ENCODE data around the gene ZNF512.

- TF ChIP-seq, protein P1, sequence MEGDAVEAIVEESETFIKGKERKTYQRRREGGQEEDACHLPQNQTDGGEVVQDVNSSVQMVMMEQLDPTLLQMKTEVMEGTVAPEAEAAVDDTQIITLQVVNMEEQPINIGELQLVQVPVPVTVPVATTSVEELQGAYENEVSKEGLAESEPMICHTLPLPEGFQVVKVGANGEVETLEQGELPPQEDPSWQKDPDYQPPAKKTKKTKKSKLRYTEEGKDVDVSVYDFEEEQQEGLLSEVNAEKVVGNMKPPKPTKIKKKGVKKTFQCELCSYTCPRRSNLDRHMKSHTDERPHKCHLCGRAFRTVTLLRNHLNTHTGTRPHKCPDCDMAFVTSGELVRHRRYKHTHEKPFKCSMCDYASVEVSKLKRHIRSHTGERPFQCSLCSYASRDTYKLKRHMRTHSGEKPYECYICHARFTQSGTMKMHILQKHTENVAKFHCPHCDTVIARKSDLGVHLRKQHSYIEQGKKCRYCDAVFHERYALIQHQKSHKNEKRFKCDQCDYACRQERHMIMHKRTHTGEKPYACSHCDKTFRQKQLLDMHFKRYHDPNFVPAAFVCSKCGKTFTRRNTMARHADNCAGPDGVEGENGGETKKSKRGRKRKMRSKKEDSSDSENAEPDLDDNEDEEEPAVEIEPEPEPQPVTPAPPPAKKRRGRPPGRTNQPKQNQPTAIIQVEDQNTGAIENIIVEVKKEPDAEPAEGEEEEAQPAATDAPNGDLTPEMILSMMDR (IDR thresholded peaks at IDR 0.05), result no peak
- no peak for TF ChIP-seq POLR2A (IDR thresholded peaks at IDR 0.05)
- TF ChIP-seq POLR2AphosphoS5 (IDR thresholded peaks at IDR 0.05), result no peak
Observed at GRCh38 chr2:27588308-27588707, 5.5 kb downstream of the ZNF512 start.
